ENCODE data around the gene HDGFL2.

Gene HDGFL2

GRCh38 chr19:4547303-4548237, 75.5 kb downstream of the HDGFL2 start:
- DNase-seq (ENCODE audit: extremely low spot score) = peak; percentile 48
- ChIA-PET CTCF (interaction anchor here (0.5 to 0.7 kb wide), 3 partner anchors 22 to 1525 kb away, joined by 3 to 4 read pairs (median 3); no protein-coding TSS in a partner anchor), POLR2A (interaction anchor here (1.1 kb wide), 1 partner anchor 9 kb away, joined by 3 read pairs; no protein-coding TSS in a partner anchor)
- TF ChIP-seq SP1 (IDR thresholded peaks at IDR 0.05) = no peak
- no peak for TF ChIP-seq PKNOX1 (IDR thresholded peaks at IDR 0.05)
- no peak for TF ChIP-seq SUZ12 (IDR thresholded peaks at IDR 0.05)
- TF ChIP-seq HDGF (IDR thresholded peaks at IDR 0.05; ENCODE audit: borderline replicate concordance) = no peak
- TF ChIP-seq ARNT (IDR thresholded peaks at IDR 0.05) = no peak
- TF ChIP-seq FOXK2 (IDR thresholded peaks at IDR 0.05) = no peak

- TF ChIP-seq FOXA1 (IDR thresholded peaks at IDR 0.05) (no peak), ARNT (IDR thresholded peaks at IDR 0.05) (no peak), L3MBTL2 (conservative IDR thresholded peaks at IDR 0.05) (no peak), FOXK2 (IDR thresholded peaks at IDR 0.05) (no peak), FOXM1 (IDR thresholded peaks at IDR 0.05; ENCODE audit: borderline replicate concordance) (no peak), SUZ12 (IDR thresholded peaks at IDR 0.05) (no peak), ZNF384 (IDR thresholded peaks at IDR 0.05) (no peak), ELF4 (IDR thresholded peaks at IDR 0.05) (no peak), LEF1 (IDR thresholded peaks at IDR 0.05; ENCODE audit: borderline replicate concordance) (no peak), TARDBP (IDR thresholded peaks at IDR 0.05) (no peak), SP1 (IDR thresholded peaks at IDR 0.05) (no peak), BHLHE40 (IDR thresholded peaks at IDR 0.05; ENCODE audit: borderline replicate concordance) (no peak), NFRKB (IDR thresholded peaks at IDR 0.05) (no peak), HDGF (IDR thresholded peaks at IDR 0.05; ENCODE audit: borderline replicate concordance) (no peak)
- ChIA-PET CTCF (interaction anchor here (0.5 kb wide), 1 partner anchor 73 kb away, joined by 3 read pairs; no protein-coding TSS in a partner anchor), POLR2A (no interaction called here)
- no peak for DNase-seq (ENCODE audit: extremely low spot score)
Observed at GRCh38 chr19:4548238-4548584, 76.1 kb downstream of the HDGFL2 start.

GRCh38 chr19:4550018-4550417, 77.9 kb downstream of the HDGFL2 start:
- ChIA-PET POLR2A (no interaction called here), CTCF (no interaction called here)
- DNase-seq (ENCODE audit: extremely low spot score) = no peak
- TF ChIP-seq FOXK2 (IDR thresholded peaks at IDR 0.05) (no peak), FOXM1 (IDR thresholded peaks at IDR 0.05; ENCODE audit: borderline replicate concordance) (no peak), NFRKB (IDR thresholded peaks at IDR 0.05) (no peak), LEF1 (IDR thresholded peaks at IDR 0.05; ENCODE audit: borderline replicate concordance) (no peak), SP1 (IDR thresholded peaks at IDR 0.05) (no peak), SUZ12 (IDR thresholded peaks at IDR 0.05) (no peak), HDGF (IDR thresholded peaks at IDR 0.05; ENCODE audit: borderline replicate concordance) (no peak), ZNF384 (IDR thresholded peaks at IDR 0.05) (no peak), TARDBP (IDR thresholded peaks at IDR 0.05) (no peak), PKNOX1 (IDR thresholded peaks at IDR 0.05) (no peak), BHLHE40 (IDR thresholded peaks at IDR 0.05; ENCODE audit: borderline replicate concordance) (no peak), FOXA1 (IDR thresholded peaks at IDR 0.05) (no peak)

GRCh38 chr19:4550479-4551050, 78.5 kb downstream of the HDGFL2 start:
- CTCF ChIA-PET = no interaction called here
- TF ChIP-seq TARDBP (IDR thresholded peaks at IDR 0.05) (no peak), ARNT (IDR thresholded peaks at IDR 0.05) (no peak), LEF1 (IDR thresholded peaks at IDR 0.05; ENCODE audit: borderline replicate concordance) (no peak), NFRKB (IDR thresholded peaks at IDR 0.05) (no peak)
- DNase-seq (ENCODE audit: extremely low spot score) = no peak
- POLR2A ChIA-PET = no interaction called here
